Measurements from ENCODE around the gene PADI3. TPM values are rescaled to one million over a fixed set of nuclear protein-coding genes. Genes with fewer than 3 reads are reported as not detected.

Gene PADI3
- total RNA-seq, 4 donors from 2014 or later = 0.20 to 0.31 TPM; not detected in 2

DNA sequence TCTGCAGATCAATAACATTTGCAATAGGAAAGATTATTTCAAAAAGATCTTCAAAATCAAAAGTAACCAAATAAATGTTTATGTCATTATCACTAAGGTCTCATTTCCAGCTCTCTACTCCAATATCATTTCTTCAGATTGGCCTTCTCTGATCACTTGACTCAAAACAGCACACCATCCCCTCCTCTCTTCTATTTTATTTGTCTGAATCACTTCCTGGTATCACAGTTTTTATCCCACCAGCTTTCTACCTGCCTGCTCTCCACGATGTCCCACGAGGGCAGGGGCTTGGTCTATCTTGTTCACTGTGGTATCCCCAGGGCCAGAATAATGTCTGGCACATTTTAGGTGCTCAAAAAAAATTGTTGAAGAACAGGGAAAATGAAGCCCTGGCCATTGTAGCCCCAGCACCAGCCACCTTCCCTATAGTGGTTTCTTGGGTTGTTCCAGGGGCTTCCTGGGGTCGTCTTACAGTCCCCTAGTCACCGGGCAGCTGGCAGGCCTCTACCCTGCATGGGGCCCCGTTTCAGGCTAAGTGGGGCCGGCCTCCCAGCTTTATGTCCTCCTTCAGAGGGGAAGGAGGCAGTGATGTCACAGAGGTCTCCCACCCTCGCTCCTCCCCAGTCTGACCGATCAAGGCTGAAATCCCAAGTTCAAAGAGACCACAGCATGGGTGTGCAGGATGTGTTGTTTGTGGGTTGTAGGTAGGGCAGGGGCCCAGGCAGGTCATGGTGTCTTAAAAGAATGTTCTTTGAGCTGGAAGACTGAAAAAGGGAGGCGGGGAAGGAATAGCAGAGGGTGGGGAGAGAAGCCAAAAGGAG, 47.5 kb upstream of the PADI3 start:
- no peak for ATAC-seq
- no peaks in the 10 kb centered on the region for H3K9me3 ChIP-seq
- no peaks in the 10 kb centered on the region for H3K36me3 ChIP-seq
- H3K27ac ChIP-seq = no peak overlapping the region
- TF ChIP-seq POLR2AphosphoS5 (IDR thresholded peaks at IDR 0.05) = no peak
- TF ChIP-seq POLR2A (IDR thresholded peaks at IDR 0.05) = no peak
- TF ChIP-seq EP300 (IDR thresholded peaks at IDR 0.05) = no peak
- TF ChIP-seq CTCF (IDR thresholded peaks at IDR 0.05) = no peak
- WGBS, 2 donors (ENCODE audit: low coverage in 1 of 2) = 51 to 71% methylated on average over 1 to 5 of the region's 9 CpGs
- H3K4me3 ChIP-seq = no peak overlapping the region
- peaks cover 54% of the 10 kb centered on the region for H3K27me3 ChIP-seq
- H3K4me1 ChIP-seq = no peaks in the 10 kb centered on the region

- H3K36me3 ChIP-seq = no peaks in the 10 kb centered on the region
- H3K9me3 ChIP-seq = no peaks in the 10 kb centered on the region
- H3K27me3 ChIP-seq = peaks cover 38% of the 10 kb centered on the region
- ATAC-seq = no peak
- no peaks in the 10 kb centered on the region for H3K4me1 ChIP-seq
- H3K27ac ChIP-seq = no peak within 1 kb of the TSS
- WGBS, 2 donors (ENCODE audit: low coverage in 1 of 2) = no CpG with 5 or more reads among the region's 9 CpGs
- TF ChIP-seq CTCF (IDR thresholded peaks at IDR 0.05) (no peak), POLR2AphosphoS5 (IDR thresholded peaks at IDR 0.05) (no peak), POLR2A (IDR thresholded peaks at IDR 0.05) (no peak), EP300 (IDR thresholded peaks at IDR 0.05) (no peak)
- H3K4me3 ChIP-seq = no peak within 1 kb of the TSS
Measured at GRCh38 chr1:17204546-17205440, 44.1 kb upstream of the PADI3 start, which contains the start of gene PADI1. PADI1 (plus strand) TSS chr1:17205128; CDS start chr1:17205218, 90 bp downstream.

- Histone ChIP-seq H3K27me3 (peaks cover 41% of the 10 kb centered on the region), H3K4me3 (no peak overlapping the region), H3K27ac (no peak overlapping the region), H3K4me1 (no peaks in the 10 kb centered on the region), H3K36me3 (no peaks in the 10 kb centered on the region), H3K9me3 (no peaks in the 10 kb centered on the region)
- TF ChIP-seq CTCF (IDR thresholded peaks at IDR 0.05) = no peak
- no peak for TF ChIP-seq POLR2A (IDR thresholded peaks at IDR 0.05)
- TF ChIP-seq EP300 (IDR thresholded peaks at IDR 0.05) = no peak
- TF ChIP-seq POLR2AphosphoS5 (IDR thresholded peaks at IDR 0.05) = no peak
- WGBS, 2 donors (ENCODE audit: low coverage in 1 of 2) = 86 to 89% methylated on average over 5 to 6 of the region's 7 CpGs
- ATAC-seq = no peak
Measured at GRCh38 chr1:17205652-17206051, 43.2 kb upstream of the PADI3 start.

DNA sequence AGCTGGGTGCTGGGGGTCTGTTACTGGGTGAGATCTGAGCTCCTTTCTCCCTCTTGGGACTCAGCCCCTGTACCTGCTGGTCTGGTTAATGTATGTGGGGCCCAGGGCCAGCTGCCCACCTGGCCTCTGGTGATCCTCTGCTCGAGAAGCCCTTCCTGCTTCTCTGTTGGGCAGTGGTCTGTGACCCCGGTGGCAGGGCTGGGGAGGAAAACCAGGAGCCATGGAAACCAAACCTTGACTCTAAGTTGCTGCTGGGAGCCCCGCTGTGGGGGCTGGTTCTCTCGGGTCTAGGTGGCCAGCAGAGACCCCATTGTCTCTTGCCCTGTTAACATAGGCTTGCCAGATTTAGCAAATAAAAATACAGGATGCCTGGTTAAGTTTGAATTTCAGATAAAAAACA, 42.7 kb upstream of the PADI3 start:
- no peak for TF ChIP-seq CTCF (IDR thresholded peaks at IDR 0.05)
- no peak for TF ChIP-seq EP300 (IDR thresholded peaks at IDR 0.05)
- TF ChIP-seq POLR2A (IDR thresholded peaks at IDR 0.05) = no peak
- TF ChIP-seq POLR2AphosphoS5 (IDR thresholded peaks at IDR 0.05) = no peak
- ATAC-seq = no peak
- Histone ChIP-seq H3K27me3 (peaks cover 46% of the 10 kb centered on the region), H3K4me3 (no peak overlapping the region), H3K9me3 (no peaks in the 10 kb centered on the region), H3K36me3 (no peaks in the 10 kb centered on the region), H3K4me1 (no peaks in the 10 kb centered on the region), H3K27ac (no peak overlapping the region)
- WGBS, 2 donors (ENCODE audit: low coverage in 1 of 2) = 67 to 80% methylated on average over 1 of the region's 4 CpGs
